ENCODE data around the gene PLEKHO2.

PLEKHO2 gene

GRCh38 chr15:64828985-64829384 is 12.7 kb upstream of the PLEKHO2 start:
- no peak for DNase-seq

- no peak for DNase-seq
Observed at GRCh38 chr15:64833690-64834089, 8.0 kb upstream of the PLEKHO2 start.

GRCh38 chr15:64836023-64836536 is 5.6 kb upstream of the PLEKHO2 start:
- no peak for DNase-seq

DNA sequence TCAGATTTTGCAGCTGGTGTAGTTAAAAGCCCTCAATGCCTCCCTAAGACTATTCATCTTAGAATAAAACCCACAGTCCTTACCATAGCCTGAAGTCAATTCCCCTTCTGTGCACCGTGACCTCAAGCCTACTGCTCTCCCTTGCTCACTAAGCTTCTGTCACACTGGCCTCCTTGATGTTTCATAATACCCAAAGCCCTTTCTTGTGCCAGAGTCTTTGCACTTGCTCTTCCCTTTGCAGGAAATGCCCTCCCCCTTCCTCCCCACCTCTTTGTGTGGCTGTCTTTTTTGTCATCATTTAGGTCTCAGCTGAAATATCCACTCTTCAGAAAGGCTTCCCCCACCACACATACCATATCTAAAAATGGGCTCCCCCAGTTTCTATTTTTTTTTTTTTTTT is 4.2 kb upstream of the PLEKHO2 start:
- peak; percentile 76 for DNase-seq

GRCh38 chr15:64841060-64841343 is 713 bp upstream of the PLEKHO2 start:
- DNase-seq: no peak

DNA sequence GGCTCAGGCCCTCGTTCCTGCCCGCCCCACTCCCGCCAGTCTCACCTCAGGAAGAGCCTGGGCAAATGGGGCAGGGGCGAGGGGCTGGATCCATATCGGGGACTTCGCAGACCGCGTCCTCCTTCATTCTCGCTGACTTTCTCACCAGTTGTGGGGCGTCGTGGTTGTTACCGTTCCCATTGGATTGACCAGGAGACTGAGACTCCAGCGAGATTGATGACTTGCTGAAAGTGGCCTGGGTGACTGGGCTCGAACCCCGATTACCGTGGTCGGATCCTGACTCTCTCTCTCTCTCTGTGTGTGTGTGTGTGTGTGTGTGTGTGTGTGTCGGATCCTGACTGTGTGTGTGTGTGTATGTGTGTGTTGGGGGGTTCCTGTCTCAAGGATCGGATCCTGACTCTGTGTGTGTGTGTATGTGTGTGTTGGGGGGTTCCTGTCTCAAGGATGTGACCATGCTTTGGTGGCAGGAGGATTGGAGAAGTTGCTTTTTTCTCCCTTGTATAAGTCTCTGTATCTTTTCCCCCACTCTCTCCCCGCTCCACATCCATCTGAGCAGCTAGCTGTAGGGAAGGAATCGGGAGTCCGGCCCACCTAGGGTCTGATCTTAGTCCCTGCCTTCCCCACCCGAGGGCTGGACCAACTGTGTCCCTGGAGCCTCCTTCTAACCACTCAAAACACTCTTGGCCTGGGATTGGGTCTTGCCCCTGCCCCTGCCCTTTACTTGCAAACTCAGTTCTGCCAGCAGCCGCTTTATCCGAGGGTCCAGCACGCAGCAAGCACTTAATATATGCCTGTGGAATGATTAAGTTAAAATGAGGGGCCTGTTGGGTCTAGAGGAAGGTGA is 603 bp downstream of the PLEKHO2 start:
- DNase-seq: peak; percentile 42

DNA sequence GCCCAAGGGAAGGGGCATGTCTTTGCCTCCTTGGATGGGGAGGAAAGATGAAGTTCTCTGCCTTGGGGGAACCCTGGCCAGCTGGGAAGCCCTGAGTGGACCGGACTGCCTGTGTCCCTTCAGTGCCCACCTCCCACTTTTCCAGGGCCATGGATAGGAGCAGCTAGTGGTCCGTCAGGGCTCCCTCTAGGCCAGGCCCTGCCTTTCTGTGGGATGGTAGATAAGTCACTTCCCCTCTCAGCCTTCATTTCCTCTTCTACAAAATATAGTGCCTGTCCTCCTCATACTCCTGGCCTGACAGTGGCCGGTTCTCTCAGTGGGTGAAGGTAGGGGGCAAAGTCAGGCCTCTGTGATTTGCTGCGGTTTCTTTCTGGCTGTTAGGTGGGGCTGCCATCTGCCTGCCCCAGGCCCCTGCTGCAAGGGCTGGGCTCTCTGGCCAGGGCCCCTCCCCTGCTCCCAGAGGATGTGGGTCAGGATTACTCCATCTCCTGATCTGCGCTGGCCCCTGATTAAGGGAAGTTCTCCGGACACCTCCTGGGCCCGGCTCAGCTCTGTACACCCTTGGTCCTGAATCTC is 1.4 kb downstream of the PLEKHO2 start:
- DNase-seq: peak; percentile 18

- DNase-seq: no peak
Observed at GRCh38 chr15:64843991-64844390, 2.3 kb downstream of the PLEKHO2 start.

DNA sequence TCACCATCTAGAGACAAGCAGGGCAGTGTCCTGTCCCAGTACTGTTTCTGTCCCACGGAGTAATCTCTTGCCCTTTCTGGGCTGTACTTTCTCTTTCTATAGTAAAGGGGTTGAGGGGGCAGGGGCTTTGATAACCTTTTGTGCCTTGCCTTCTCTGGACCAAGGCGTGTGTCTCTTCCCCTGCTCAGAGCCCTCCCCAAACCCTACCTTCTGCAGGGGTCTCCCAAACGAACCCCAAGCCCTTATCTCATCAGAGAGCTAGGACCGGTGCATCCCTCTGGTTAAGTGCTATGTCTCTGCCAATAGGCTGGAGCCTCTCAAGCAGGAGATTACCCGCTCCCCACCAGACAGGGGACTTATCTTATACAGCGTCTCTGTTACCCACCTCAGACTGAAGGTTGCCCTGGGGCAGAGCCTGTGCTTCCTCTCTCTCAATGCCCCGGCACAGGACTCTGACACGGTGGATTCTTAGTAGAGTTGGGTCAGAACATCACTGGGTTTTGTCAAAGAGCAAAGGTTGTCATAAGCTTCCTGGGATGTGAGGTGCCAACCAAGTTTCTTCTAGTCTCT is 2.9 kb downstream of the PLEKHO2 start:
- DNase-seq: peak; percentile 28

GRCh38 chr15:64845183-64845611 is 3.5 kb downstream of the PLEKHO2 start:
- DNase-seq: no peak

DNA sequence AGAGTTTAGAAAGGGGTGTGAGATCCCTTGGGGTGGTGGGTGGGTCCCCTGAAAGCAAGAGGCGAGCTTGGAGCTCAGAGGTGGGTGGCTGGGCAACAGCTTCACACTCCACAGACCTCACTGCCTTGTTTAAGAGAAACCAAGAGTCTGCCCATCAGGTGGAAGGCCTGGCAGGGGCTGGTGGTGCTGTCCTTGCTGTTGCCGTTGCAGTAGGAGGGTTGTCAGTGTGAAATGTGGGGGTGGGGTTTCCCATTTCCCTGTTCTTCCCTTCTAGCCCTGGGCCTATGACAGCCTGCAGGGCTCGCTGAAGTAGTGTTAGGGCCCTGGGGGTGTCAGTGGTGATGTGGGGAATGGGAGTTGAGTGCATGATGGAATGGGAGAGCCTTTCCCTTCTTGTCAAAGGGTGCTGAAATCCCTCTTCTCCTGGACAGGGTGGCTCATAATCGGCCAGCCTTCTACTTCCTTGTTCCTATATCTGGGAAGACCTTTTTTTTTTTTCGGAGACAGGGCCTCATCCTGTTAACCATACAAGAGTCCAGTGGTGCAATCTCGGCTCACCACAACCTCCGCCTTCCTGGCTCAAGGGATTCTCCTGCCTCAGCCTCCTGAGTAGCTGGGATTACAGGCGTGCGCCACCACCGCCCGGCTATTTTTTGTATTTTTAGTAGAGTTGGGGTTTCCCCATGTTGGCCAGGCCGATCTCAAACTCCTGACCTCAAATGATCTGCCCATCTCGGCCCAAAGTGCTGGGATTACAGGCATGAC is 4.3 kb downstream of the PLEKHO2 start:
- no peak for DNase-seq

DNA sequence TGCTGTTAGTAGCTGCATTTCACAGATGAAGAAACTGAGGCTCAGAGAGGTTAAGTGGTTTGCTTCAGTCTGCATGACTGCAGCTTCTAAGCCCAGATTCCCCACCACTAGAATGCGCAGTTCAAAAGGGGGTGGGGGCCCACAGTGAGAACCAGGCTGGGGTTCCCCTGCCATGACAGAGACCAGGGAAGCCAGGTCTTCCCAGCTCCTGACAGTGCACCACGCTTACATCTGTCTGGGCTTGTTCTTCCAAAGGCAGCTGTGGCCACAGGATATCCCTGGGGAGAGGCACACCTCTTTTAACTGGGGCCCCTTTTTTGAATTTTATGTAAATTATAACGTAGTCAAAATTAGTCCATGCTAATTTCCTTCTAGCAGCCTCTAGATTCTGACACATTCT is 5.3 kb downstream of the PLEKHO2 start:
- DNase-seq: no peak

GRCh38 chr15:64847448-64847847 is 5.7 kb downstream of the PLEKHO2 start:
- DNase-seq: no peak

DNA sequence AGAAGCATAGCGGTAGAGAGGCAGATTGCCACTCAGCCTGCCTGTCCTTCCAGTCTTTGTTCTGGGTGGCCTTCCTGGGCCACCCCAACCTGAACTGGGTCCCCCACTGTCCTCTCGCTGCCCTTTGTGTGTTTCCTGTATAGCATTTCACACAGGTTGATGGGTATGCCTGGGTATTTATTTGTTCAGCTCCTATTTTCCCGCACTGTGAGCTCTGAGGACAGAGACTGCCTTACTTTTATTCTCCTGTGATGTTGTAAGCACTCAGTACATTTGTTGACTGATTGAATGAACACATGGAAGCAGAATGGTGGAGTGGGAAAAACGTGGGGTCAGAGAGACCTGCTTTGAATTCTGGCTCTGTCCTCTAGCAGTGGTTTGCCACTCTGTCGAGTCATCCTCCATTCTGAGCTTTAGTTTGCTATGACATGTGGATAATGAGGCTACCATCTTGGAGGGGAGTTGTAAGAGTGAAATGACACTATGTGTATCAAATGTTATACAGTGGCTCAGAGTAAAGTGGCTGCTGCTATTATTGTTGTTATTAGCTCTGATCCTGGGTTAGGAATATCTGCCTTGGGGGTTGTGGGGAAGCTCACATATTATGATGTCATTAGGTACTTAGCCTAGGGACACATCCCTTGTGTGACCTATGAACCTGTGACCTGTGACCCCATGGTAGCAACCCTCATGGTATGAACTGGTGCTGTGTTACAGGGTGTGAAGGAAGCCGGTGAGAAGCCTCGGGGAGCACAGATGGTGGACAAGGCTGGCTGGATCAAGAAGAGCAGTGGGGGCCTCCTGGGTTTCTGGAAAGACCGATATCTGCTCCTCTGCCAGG is 6.4 kb downstream of the PLEKHO2 start:
- DNase-seq: no peak

DNA sequence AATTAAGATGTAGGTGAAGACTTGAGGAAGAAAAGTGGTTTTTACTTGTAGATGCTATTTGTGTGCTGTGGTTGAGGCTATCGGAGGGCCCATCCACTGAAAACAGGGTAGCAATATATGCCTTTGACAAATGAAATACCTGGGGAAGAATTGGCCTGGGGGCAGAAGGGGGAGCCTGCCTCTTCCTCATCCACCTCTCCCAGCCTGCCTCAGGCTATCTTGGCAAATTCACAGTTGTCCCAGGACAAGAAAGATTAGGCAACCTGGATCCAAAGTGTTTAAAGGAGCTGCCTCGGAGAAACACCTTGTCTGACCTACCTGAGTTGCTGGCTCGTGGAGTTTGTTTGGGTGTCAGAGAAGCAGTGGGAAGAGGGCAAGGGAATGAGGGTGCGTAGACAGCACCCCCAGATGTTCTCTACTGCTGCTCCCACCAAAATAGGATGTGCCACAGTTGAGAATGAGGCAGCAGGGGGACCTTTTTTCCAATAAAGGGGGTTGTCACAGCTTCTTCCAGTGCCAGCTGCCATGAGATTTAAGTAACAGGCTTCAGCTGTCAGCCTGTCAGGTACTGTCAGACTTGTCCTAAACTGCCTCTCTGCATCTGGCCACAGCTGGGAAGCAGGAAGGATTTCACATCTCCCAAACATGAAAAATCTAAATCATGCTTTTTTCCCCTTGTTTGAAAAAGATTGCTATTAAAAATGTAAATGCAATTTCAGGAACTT is 9.2 kb downstream of the PLEKHO2 start:
- DNase-seq: no peak

- DNase-seq: no peak
Observed at GRCh38 chr15:64851503-64851840, 9.8 kb downstream of the PLEKHO2 start.

DNA sequence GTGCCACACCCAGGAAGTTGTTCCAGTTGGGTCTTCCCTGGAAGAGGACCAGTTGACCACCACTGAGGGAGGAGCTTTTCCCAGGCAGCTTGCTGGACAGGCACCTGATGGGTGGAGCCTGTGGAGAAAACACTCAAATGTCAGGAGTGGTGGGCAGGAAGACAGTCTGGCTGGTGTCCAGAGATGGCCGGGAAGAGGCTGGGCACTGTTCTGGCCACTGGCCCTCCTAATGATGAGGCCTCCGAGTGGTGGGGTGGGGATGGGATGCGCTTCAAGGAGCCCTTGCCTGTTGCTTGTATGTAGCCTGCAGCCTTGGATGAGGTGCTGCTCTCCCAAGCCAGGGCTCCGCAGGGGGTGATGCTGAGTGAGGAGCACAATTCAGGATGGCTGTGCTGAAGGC is 12.3 kb downstream of the PLEKHO2 start:
- no peak for DNase-seq

DNA sequence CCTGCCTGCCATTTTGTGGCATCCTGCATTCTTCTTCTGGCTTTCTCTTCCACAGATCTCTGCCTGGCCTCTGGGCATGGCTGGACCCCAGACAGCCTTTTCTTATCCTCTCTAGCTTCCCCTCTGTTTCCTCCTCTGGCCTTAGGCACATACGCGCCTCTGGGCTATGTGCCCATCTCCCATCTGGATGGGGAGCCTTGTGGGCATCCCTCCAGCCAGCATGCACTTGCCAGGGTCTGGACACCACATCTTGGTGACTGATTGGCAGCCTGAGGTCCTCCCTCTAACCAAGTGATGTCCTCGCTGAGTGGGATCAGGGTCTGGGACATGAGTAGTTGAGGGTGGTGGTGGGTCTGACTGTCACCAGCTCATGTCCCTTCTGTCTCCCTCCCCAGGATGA is 12.8 kb downstream of the PLEKHO2 start:
- no peak for DNase-seq

DNA sequence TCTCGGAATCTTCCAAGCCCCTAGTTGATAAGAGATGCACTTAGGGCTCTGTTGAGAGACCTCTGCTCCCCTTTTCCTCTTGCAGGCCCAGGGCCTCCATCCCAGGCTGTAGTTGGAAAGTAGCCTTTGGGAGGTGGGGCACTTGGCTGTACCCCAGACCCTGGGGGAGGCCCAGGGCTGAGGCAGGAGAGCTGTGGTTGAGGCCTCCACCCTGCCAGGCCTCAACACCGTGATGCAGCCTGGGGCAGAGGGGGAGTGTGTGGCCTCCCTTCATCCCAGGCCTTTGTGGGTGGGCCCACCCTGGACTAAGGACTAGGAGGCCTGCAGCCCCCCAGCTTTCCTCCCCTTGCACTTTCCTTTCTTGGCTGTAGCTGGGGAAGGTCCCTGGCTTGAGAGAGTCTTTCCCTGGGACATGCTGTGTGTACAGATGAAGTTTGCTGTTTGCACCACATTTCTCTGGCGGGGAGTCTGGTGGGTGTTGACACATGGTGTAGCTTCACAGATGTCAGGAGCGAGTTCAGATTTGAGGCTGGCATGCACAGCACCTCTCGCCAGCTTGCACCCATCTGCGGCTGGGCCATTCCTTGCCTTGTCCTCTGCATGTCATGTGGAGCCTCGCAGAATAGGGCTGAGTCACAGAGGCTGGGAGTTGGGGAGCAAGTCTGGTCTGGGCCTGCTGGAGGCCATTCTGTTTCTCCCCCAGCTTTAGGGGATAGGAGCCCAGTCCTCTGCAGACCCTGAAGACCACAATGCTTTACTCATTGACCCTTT is 13.7 kb downstream of the PLEKHO2 start:
- no peak for DNase-seq

DNA sequence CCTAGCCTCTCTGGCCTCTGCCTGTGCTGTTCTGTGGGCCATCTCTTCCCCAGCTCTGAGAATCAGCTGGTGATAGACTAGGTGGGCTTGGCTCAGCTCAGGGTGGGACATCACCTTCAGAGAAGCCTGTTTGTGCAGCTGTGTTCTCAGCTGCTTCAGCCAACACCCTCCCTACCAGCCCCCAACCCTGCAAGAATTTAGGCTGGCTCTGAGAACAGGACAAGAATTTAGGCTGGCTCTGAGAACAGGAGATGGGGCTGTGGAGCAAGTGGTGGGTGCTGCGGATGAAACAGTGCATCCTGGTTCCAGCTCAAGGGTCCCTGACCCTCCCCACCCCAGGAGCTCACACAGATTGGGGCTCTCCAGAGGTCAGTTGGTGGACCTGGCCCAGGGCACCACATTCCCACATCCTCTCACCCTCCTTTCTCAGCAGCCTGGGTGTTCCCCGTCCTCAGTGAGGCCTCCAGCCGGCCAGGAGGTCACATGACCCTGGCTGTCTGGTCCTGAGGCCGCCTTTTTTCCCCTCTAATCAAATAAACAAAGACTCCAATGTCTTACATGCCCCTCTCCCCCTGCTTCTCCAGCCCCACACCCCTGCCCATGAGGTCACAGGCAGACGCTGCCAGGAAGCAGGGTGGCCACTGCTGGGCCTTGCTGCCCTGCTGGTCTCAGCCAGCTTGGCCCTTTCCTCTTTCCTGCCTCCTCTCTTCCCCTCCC is 14.9 kb downstream of the PLEKHO2 start:
- DNase-seq: no peak

DNA sequence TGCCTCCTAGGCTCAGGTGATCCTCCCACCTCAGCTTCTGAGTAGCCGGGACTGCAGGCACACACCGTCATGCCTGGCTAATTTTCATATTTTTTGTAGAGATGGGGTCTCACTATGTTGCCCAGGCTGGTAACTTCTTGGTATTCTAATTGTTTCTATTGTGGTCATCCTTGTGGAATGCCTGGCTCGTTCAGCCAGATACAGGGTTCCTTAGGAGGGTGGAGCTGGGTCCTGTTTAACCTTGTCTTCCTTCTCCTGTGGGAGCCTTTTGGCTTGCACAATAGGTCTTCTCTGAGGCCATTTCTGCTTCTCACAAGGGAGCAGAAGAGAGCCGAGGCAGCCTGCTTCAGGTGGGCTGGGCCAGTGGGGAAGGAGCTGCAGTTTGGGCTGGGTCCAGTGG is 15.7 kb downstream of the PLEKHO2 start:
- no peak for DNase-seq

Data from CD4-positive, alpha-beta T cell treated with Interleukin-21 for 1 hour (primary cell).